Smooth muscle cell (in vitro differentiated cells): Measurements from ENCODE around the gene INMT. TPM values are rescaled to one million over a fixed set of nuclear protein-coding genes. Genes with fewer than 3 reads are reported as not detected.

Experiments used
- DNase-seq: peaks from one replicate; lab custom pipeline; 2025; ENCODE audit not compliant: unreplicated experiment; lab: John Stamatoyannopoulos, UW
- H2AFZ ChIP-seq: fragments of 200-600 bp; sonication (generic); 2 replicates; pipeline ENCODE4 v1.6.0; 2016; ENCODE audit warnings: antibody characterized with exemption, low read depth, mild to moderate bottlenecking
- H3F3A ChIP-seq: fragments of 200-600 bp; sonication (generic); 2 replicates; pipeline ENCODE4 v1.6.0; 2017; ENCODE audit warnings: antibody characterized with exemption, low read depth
- H3K27ac ChIP-seq: fragments of 200-600 bp; sonication (generic); 2 replicates; pipeline ENCODE4 v1.5.1; 2016; ENCODE audit warnings: low read depth, mild to moderate bottlenecking
- H3K27me3 ChIP-seq: fragments of 200-600 bp; sonication (generic); 2 replicates; pipeline ENCODE4 v1.6.1; 2016; ENCODE audit warnings: low read depth, mild to moderate bottlenecking
- H3K36me3 ChIP-seq: fragments of 200-600 bp; sonication (generic); 2 replicates; pipeline ENCODE4 v1.5.1; 2016; ENCODE audit warnings: low read depth
- H3K4me1 ChIP-seq: fragments of 200-600 bp; sonication (generic); 2 replicates; pipeline ENCODE4 v1.5.1; 2016; ENCODE audit warnings: low read depth
- H3K4me2 ChIP-seq: fragments of 200-600 bp; sonication (generic); 2 replicates; pipeline ENCODE4 v1.6.0; 2016; ENCODE audit warnings: mild to moderate bottlenecking
- H3K4me3 ChIP-seq: fragments of 200-600 bp; sonication (generic); 2 replicates; pipeline ENCODE4 v1.5.1; 2016; ENCODE audit warnings: mild to moderate bottlenecking
- H3K79me2 ChIP-seq: fragments of 200-600 bp; sonication (generic); 2 replicates; pipeline ENCODE4 v1.6.0; 2016; ENCODE audit warnings: low read depth, mild to moderate bottlenecking
- H3K9ac ChIP-seq: fragments of 200-600 bp; sonication (generic); 2 replicates; pipeline ENCODE4 v1.6.0; 2016; ENCODE audit warnings: low read depth
- H3K9me3 ChIP-seq: fragments of 200-600 bp; sonication (generic); replicated peaks from 2 replicates; pipeline ENCODE4 v1.5.1; 2016; ENCODE audit warnings: low read depth
- H4K20me1 ChIP-seq: fragments of 200-600 bp; sonication (generic); 2 replicates; pipeline ENCODE4 v1.6.0; 2016; ENCODE audit warnings: low read depth
- CTCF ChIP-seq: fragments of 200-600 bp; sonication (generic); IDR thresholded peaks from 2 replicates; pipeline ENCODE4 v1.5.1; 2017; ENCODE audit warnings: borderline replicate concordance, mild to moderate bottlenecking, antibody characterized with exemption; ENCODE audit not compliant: insufficient read depth, poor library complexity, severe bottlenecking
- WGBS: methylation state at CpG from one replicate; pipeline ENCODE4 v1.1.7; 2016; ENCODE audit warnings: low lambda C conversion rate; 5-methylcytosine and 5-hydroxymethylcytosine counted together
- polyA plus RNA-seq: library from polyadenylated mRNA; unstranded; fragments of >200 nt; fragmentation: Nextera tagmentation; extraction: Ambion mirVana; gene quantifications from 2 replicates; pipeline ENCODE4 v1.2.1, GENCODE V29; 2016
- total RNA-seq: library from RNA; depleted of rRNA; stranded (reverse); fragments of >200 nt; gene quantifications from 2 replicates; pipeline ENCODE4 v1.2.3, GENCODE V29; 2014

The INMT gene
- total and polyA plus RNA-seq, 2 experiments from 2014 or later: 2.3 to 4.0 TPM

- peak overlapping the region; percentile 73 for H3K27ac ChIP-seq
- H3K4me1 ChIP-seq: peaks cover 6% of the 10 kb centered on the region
Measured at GRCh38 chr7:30795161-30795948, 43.4 kb downstream of the INMT start.

GRCh38 chr7:30796105-30796869 lies 44.4 kb downstream of the INMT start:
- peak overlapping the region; percentile 73 for H3K27ac ChIP-seq
- no peak overlapping the region for H3K4me3 ChIP-seq
- H3K4me1 ChIP-seq: peaks cover 6% of the 10 kb centered on the region
- no peak for TF ChIP-seq CTCF
- H3K27me3 ChIP-seq: no peaks in the 10 kb centered on the region
- no peaks in the 10 kb centered on the region for H4K20me1 ChIP-seq
- H3F3A ChIP-seq: peaks cover 13% of the 10 kb centered on the region
- no peak overlapping the region for H2AFZ ChIP-seq
- DNase-seq: no peak
- H3K4me2 ChIP-seq: peak overlapping the region; percentile 11
- no peaks in the 10 kb centered on the region for H3K9me3 ChIP-seq
- H3K9ac ChIP-seq: no peak overlapping the region
- 9% methylated on average over 1 of the region's 1 CpG for WGBS
- H3K36me3 ChIP-seq: no peaks in the 10 kb centered on the region
- no peaks in the 10 kb centered on the region for H3K79me2 ChIP-seq

More at GRCh38 chr7:30795161-30795948, 43.4 kb downstream of the INMT start:
- Histone ChIP-seq H3K79me2 (no peaks in the 10 kb centered on the region), H4K20me1 (no peaks in the 10 kb centered on the region), H2AFZ (no peak overlapping the region), H3K4me3 (no peak overlapping the region), H3K4me2 (peak overlapping the region; percentile 11), H3K9ac (no peak overlapping the region), H3K27me3 (no peaks in the 10 kb centered on the region), H3F3A (peaks cover 10% of the 10 kb centered on the region), H3K9me3 (no peaks in the 10 kb centered on the region), H3K36me3 (no peaks in the 10 kb centered on the region)
- no peak for DNase-seq
- TF ChIP-seq CTCF: no peak
- WGBS: 61% methylated on average over 2 of the region's 2 CpGs

- peak overlapping the region; percentile 73 for H3K27ac ChIP-seq
- H3K4me1 ChIP-seq: peaks cover 6% of the 10 kb centered on the region
- no peaks in the 10 kb centered on the region for H3K79me2 ChIP-seq
- H3K4me3 ChIP-seq: no peak overlapping the region
- no peaks in the 10 kb centered on the region for H4K20me1 ChIP-seq
- H3K4me2 ChIP-seq: no peak overlapping the region
- WGBS: 69% methylated on average over 8 of the region's 8 CpGs
- no peak for DNase-seq
- no peak for TF ChIP-seq CTCF
- H2AFZ ChIP-seq: no peak overlapping the region
- H3K36me3 ChIP-seq: no peaks in the 10 kb centered on the region
- no peaks in the 10 kb centered on the region for H3K27me3 ChIP-seq
- H3K9me3 ChIP-seq: no peaks in the 10 kb centered on the region
- H3F3A ChIP-seq: peaks cover 17% of the 10 kb centered on the region
- no peak overlapping the region for H3K9ac ChIP-seq
Measured at GRCh38 chr7:30797176-30798040, 45.5 kb downstream of the INMT start.
